ENCODE results near the gene CCNDBP1.

DNA sequence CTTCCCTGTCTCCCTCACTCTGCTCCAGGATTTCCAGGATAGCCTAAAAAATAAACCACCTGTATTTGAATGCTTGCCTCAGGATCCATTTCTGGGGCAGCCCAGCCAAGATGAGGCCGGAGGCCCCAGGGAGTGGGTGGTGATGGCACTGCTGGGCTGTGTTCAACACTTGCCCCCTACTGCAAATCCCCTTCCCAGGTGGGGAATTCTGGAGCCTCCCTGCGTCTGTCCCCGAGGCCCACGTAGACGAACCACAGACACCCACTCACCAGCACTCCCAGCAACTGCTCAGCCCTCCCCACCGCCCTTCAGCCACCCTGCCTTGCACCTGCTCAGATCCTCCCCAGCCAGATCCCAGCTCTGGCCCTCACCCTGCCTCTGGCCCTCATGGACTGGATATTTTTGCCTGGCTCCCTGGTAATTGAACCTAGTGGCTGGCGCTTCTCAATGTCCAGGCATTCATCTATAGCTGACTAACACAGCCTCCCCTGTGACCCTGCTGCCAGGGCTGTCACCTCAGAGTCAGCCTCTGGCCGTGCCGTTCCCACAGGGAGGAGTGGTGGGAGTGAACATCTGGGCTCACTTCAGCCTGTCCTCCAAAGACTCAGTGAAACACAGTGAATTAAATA lies 52.8 kb downstream of the CCNDBP1 start:
- no peak for TF ChIP-seq CTCF (IDR thresholded peaks at IDR 0.05)
- TF ChIP-seq EP300 (IDR thresholded peaks at IDR 0.05), result no peak
